ENCODE results near the gene NDST4.

- TF ChIP-seq CTCF (IDR thresholded peaks at IDR 0.05), result no peak
- no peak for TF ChIP-seq POLR2A (IDR thresholded peaks at IDR 0.05)
These were observed 13.1 kb upstream of the NDST4 start for GRCh38 chr4:115126491-115126890.
